HepG2 (cell line): ENCODE data around the gene KCNAB2. TPM values are rescaled to one million over a fixed set of nuclear protein-coding genes. Genes with fewer than 3 reads are reported as not detected.

Source experiments
- ATAC-seq: fragments of 200-7000 bp; cut with Tn5 transposase; 3 replicates; pipeline ENCODE4 v1.9.1; 2020; ENCODE audit warnings: mild to moderate bottlenecking, moderate library complexity
- BruUV-seq: library from RNA; stranded (reverse); fragments of 400-500 nt; replicated peaks from 2 replicates; lab custom pipeline; 2021; lab: Mats Ljungman, UMichigan
- CTCF ChIA-PET: fragments of 300-600 bp; formaldehyde crosslinking; extraction: SDS; loops from one replicate; lab custom pipeline; 2021; ENCODE audit warnings: low total read pairs, inconsistent platforms, low intra/inter-chr PET ratio; lab: Yijun Ruan, JAX
- POLR2A ChIA-PET: fragments of 350-600 bp; sonication (Branson Sonifier 250); formaldehyde crosslinking; loops from one replicate; lab custom pipeline; 2020; ENCODE audit warnings: antibody characterized with exemption, inconsistent platforms; lab: Yijun Ruan, JAX
- DNase-seq: peaks from one replicate; pipeline ENCODE4 v3.0.0-alpha.2; 2015; ENCODE audit warnings: low spot score
- FAIRE-seq: peaks from 3 replicates; lab custom pipeline; 2011; peaks lifted over from hg19 to GRCh38; lab: Jason Lieb, UNC
- H2AFZ ChIP-seq: one replicate; pipeline ENCODE4 v1.6.1; 2011; ENCODE audit warnings: low read length, inconsistent platforms
- H3K27ac ChIP-seq: fragments of 300-600 bp; 3 replicates; pipeline ENCODE4 v1.8.0; 2011; ENCODE audit warnings: mixed run types, mild to moderate bottlenecking, mixed read lengths, low read length, inconsistent platforms; ENCODE audit not compliant: insufficient read depth; ENCODE audit errors: extremely low read length
- H3K27me3 ChIP-seq, 2 experiments: fragments of 200-600 bp in 1 of 2; 2 replicates in 1 of 2; 3 replicates in 1 of 2; pipeline versions ENCODE4 v1.6.0 to v1.8.0; 2011; ENCODE audit warnings: low read length in 2 of 2, mild to moderate bottlenecking in 2 of 2, moderate library complexity in 2 of 2, inconsistent platforms in 1 of 2; ENCODE audit not compliant: insufficient read depth in 2 of 2, control insufficient read depth in 1 of 2
- H3K36me3 ChIP-seq, 2 experiments: fragments of 200-600 bp in 1 of 2; replicated peaks in 1 of 2; 2 replicates in 1 of 2; 3 replicates in 1 of 2; pipeline versions ENCODE4 v1.5.1 to v1.8.0; 2011; ENCODE audit warnings: low read length in 2 of 2, inconsistent platforms in 1 of 2; ENCODE audit not compliant: insufficient read depth in 2 of 2, control insufficient read depth in 1 of 2
- H3K4me1 ChIP-seq: 2 replicates; pipeline ENCODE4 v1.5.1; 2012; ENCODE audit warnings: low read length, inconsistent platforms; ENCODE audit not compliant: insufficient read depth
- H3K4me2 ChIP-seq: 2 replicates; pipeline ENCODE4 v1.6.0; 2011; ENCODE audit warnings: low read depth, low read length, inconsistent platforms
- H3K4me3 ChIP-seq, 3 experiments: fragments of 200-600 bp in 1 of 3; sonication (generic), shearing (Covaris generic) in 1 of 3; replicated peaks in 1 of 3; 2 replicates each; pipeline ENCODE4 v1.5.1; 2011 to 2016; ENCODE audit warnings: low read length in 3 of 3, inconsistent platforms in 2 of 3, low read depth in 2 of 3, mild to moderate bottlenecking in 2 of 3, control low read depth in 1 of 3, mixed read lengths in 1 of 3; ENCODE audit not compliant: insufficient read depth in 1 of 3
- H3K79me2 ChIP-seq: one replicate; pipeline ENCODE4 v1.6.1; 2011; ENCODE audit warnings: low read length, inconsistent platforms; ENCODE audit not compliant: insufficient read depth
- H3K9ac ChIP-seq: 2 replicates; pipeline ENCODE4 v1.6.0; 2011; ENCODE audit warnings: mild to moderate bottlenecking, low read depth, low read length, inconsistent platforms; ENCODE audit not compliant: insufficient read depth
- H3K9me3 ChIP-seq: 2 replicates; pipeline ENCODE4 v1.5.1; 2012; ENCODE audit warnings: mild to moderate bottlenecking, low read length
- H4K20me1 ChIP-seq: 2 replicates; pipeline ENCODE4 v1.6.0; 2011; ENCODE audit warnings: inconsistent platforms, mild to moderate bottlenecking, low read length, moderate library complexity; ENCODE audit not compliant: insufficient read depth
- CEBPB ChIP-seq: IDR thresholded peaks from 2 replicates; pipeline ENCODE4 v1.6.1; 2011; ENCODE audit warnings: low read depth, low read length, improper control_type of control experiment, borderline replicate concordance
- CREB1 ChIP-seq, 2 experiments: fragments of 450-650 bp in 1 of 2; IDR thresholded peaks; 2 replicates each; pipeline ENCODE4 v1.6.1; 2016 to 2017; ENCODE audit warnings: control low read depth in 1 of 2, mild to moderate bottlenecking in 1 of 2, missing compliant biosample characterization in 1 of 2, missing genetic modification characterization in 1 of 2
- EZH2 ChIP-seq: conservative IDR thresholded peaks from 2 replicates; pipeline ENCODE4 v1.6.1; 2012; ENCODE audit warnings: mild to moderate bottlenecking, low read depth, low read length, moderate library complexity
- FOXP1 ChIP-seq, 2 experiments: fragments of 450-650 bp in 1 of 2; IDR thresholded peaks; 2 replicates each; pipeline ENCODE4 v1.6.1; 2017 to 2018; ENCODE audit warnings: antibody characterized with exemption in 1 of 2
- TBX2 ChIP-seq: sonication (generic); formaldehyde crosslinking; IDR thresholded peaks from 2 replicates; pipeline ENCODE4 v1.5.0; 2020; ENCODE audit warnings: missing genetic modification reagents, mild to moderate bottlenecking, borderline replicate concordance
- THYN1 ChIP-seq: sonication (generic); formaldehyde crosslinking; IDR thresholded peaks from 2 replicates; pipeline ENCODE4 v1.8.1; 2023; ENCODE audit warnings: low read depth, mild to moderate bottlenecking, moderate library complexity, missing genetic modification reagents, borderline replicate concordance
- XRCC5 ChIP-seq: fragments of 200-400 bp; formaldehyde crosslinking; optimal IDR thresholded peaks from 2 replicates; pipeline ENCODE3; 2017; ENCODE audit warnings: mild to moderate bottlenecking, low read length
- ZNF225 ChIP-seq: sonication (generic); formaldehyde crosslinking; IDR thresholded peaks from 2 replicates; pipeline ENCODE4 v1.4.0; 2020; ENCODE audit warnings: mild to moderate bottlenecking, missing genetic modification reagents
- ZNF292 ChIP-seq: sonication (generic); formaldehyde crosslinking; IDR thresholded peaks from 2 replicates; pipeline ENCODE4 v1.8.1; 2022; ENCODE audit warnings: mild to moderate bottlenecking, low read depth, missing genetic modification reagents, borderline replicate concordance
- ZNF383 ChIP-seq: sonication (generic); formaldehyde crosslinking; IDR thresholded peaks from 2 replicates; pipeline ENCODE4 v1.4.0; 2020; ENCODE audit warnings: missing genetic modification reagents, mild to moderate bottlenecking, borderline replicate concordance
- ZNF484 ChIP-seq: sonication (generic); formaldehyde crosslinking; IDR thresholded peaks from 2 replicates; pipeline ENCODE4 v1.5.1; 2020; ENCODE audit warnings: mild to moderate bottlenecking, low read depth, missing genetic modification reagents, borderline replicate concordance
- WGBS: methylation state at CpG from one replicate; pipeline ENCODE4 v1.1.6; 2017; ENCODE audit warnings: low lambda C conversion rate; 5-methylcytosine and 5-hydroxymethylcytosine counted together
- in situ Hi-C: cut with HindIII; loops from 2 replicates; pipeline ENCODE4 v1.10.0; 2017; ENCODE audit warnings: low pct_unique_long_range_greater_than_20kb; ENCODE audit not compliant: extremely low pct_ligation_motif_present
- intact Hi-C: fragments of 100-400 bp; cut with micrococcal nuclease; formaldehyde crosslinking; loops from one replicate; pipeline ENCODE4 v1.10.0; 2022; ENCODE audit not compliant: unreplicated experiment
- polyA plus RNA-seq, 8 experiments: library from polyadenylated mRNA; depleted of rRNA in 3 of 8; stranded (reverse) in 7 of 8; unstranded in 1 of 8; fragments of >200 nt; fragmentation: Illumina TruSeq in 4 of 8; extraction: Trizol in 4 of 8; gene quantifications; 2 replicates each; pipeline versions ENCODE4 v1.2.1 to v1.2.3, GENCODE V29; 2011 to 2016; ENCODE audit warnings: low read depth in 4 of 8, missing spikeins in 1 of 8, mixed read lengths in 1 of 8; ENCODE audit not compliant: insufficient read depth in 1 of 8
- total RNA-seq, 5 experiments: library from RNA; depleted of rRNA; stranded (reverse); fragments of >200 nt; fragmentation: Illumina TruSeq; extraction: Trizol; gene quantifications; 2 replicates each; pipeline ENCODE4 v1.2.3, GENCODE V29; 2016; ENCODE audit warnings: low read depth in 1 of 5
- TF ChIP-seq, protein P1 (sequence below): IDR thresholded peaks from 2 replicates; pipeline ENCODE4 v1.6.1; 2018; ENCODE audit warnings: missing genetic modification reagents
- TF ChIP-seq, protein P2 (sequence below): fragments of 450-650 bp; IDR thresholded peaks from 2 replicates; pipeline ENCODE4 v1.6.1; 2016

The KCNAB2 gene
- total and polyA plus RNA-seq, 2 of the 13 experiments (the other 11 are each of a cell fraction or from before 2014, with no cell fraction given): 6.2 to 8.8 TPM

DNA sequence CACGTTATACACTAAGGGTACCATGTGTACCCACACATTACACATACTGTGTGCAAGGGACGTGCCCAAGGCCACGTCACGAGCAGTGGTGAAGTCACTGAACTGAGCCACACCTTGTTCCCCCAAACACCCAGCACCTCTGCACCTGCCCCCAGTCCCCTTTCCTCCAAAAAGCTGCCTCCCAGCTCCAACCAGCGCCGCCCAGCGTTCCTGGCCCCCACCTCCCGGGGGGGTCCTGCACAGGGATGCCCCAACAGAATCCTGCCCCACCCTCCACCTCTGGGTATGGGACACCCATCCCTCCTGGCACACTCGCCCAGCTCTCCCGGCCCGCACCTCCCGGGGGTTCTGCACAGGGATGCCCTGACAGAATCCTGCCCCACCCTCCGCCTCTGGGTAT is 80.3 kb downstream of the KCNAB2 start:
- DNase-seq: no peak
- WGBS: 49% methylated on average over 10 of the region's 13 CpGs
- no peaks in the 10 kb centered on the region for H3K9me3 ChIP-seq
- peaks cover 3 to 34% of the 10 kb centered on the region in 2 experiments; a peak in 3 of 5 replicates for H3K27me3 ChIP-seq
- no peaks in the 10 kb centered on the region for H3K79me2 ChIP-seq
- no peak for FAIRE-seq
- H3K27ac ChIP-seq: no peak overlapping the region
- H3K4me1 ChIP-seq: peaks cover 23% of the 10 kb centered on the region
- no peaks in the 10 kb centered on the region for H4K20me1 ChIP-seq
- no peak overlapping the region for H3K4me3 ChIP-seq
- intact Hi-C loops (no loop called here), in situ Hi-C loops (no loop called here)
- ATAC-seq: no peak
- no TSS peak for BruUV-seq
- H3K36me3 ChIP-seq: no peaks in the 10 kb centered on the region
- TF ChIP-seq CEBPB (no peak), THYN1 (CRISPR knock-in tag) (no peak), TBX2 (CRISPR knock-in tag) (no peak), ZNF292 (CRISPR knock-in tag) (no peak), EZH2 (no peak), ZNF484 (no peak), ZNF225 (CRISPR knock-in tag) (no peak), XRCC5 (no peak), CREB1 (IDR thresholded peaks at IDR 0.05) (0 out of 2 replicates have a peak, but pooled peaks have one; percentile 22), CREB1 (CRISPR knock-in tag; IDR thresholded peaks at IDR 0.05) (no peak), ZNF383 (CRISPR knock-in tag) (no peak), FOXP1 (IDR thresholded peaks at IDR 0.05) (no peak), FOXP1 (CRISPR knock-in tag; IDR thresholded peaks at IDR 0.05) (no peak)
- TF ChIP-seq, protein P1, sequence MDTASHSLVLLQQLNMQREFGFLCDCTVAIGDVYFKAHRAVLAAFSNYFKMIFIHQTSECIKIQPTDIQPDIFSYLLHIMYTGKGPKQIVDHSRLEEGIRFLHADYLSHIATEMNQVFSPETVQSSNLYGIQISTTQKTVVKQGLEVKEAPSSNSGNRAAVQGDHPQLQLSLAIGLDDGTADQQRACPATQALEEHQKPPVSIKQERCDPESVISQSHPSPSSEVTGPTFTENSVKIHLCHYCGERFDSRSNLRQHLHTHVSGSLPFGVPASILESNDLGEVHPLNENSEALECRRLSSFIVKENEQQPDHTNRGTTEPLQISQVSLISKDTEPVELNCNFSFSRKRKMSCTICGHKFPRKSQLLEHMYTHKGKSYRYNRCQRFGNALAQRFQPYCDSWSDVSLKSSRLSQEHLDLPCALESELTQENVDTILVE (CRISPR knock-in tag): no peak
- TF ChIP-seq, protein P2, sequence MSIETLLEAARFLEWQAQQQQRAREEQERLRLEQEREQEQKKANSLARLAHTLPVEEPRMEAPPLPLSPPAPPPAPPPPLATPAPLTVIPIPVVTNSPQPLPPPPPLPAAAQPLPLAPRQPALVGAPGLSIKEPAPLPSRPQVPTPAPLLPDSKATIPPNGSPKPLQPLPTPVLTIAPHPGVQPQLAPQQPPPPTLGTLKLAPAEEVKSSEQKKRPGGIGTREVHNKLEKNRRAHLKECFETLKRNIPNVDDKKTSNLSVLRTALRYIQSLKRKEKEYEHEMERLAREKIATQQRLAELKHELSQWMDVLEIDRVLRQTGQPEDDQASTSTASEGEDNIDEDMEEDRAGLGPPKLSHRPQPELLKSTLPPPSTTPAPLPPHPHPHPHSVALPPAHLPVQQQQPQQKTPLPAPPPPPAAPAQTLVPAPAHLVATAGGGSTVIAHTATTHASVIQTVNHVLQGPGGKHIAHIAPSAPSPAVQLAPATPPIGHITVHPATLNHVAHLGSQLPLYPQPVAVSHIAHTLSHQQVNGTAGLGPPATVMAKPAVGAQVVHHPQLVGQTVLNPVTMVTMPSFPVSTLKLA: peak; percentile 46
- POLR2A ChIA-PET: no interaction called here
- CTCF ChIA-PET: no interaction called here
- H3K4me2 ChIP-seq: no peak overlapping the region
- no peak overlapping the region for H2AFZ ChIP-seq
- no peak overlapping the region for H3K9ac ChIP-seq
